Stimulated activated CD8-positive, alpha-beta memory T cell treated with anti-CD3 and anti-CD28 coated beads, Interleukin-15, amount 100 ng/mL, for 24 hours (primary cell): ENCODE measurements around the gene TLK1.

Experiments used
- DNase-seq: peaks from one replicate; pipeline ENCODE4 v3.0.0-alpha.2; 2020; ENCODE audit warnings: low read depth

Gene TLK1

GRCh38 chr2:170999654-171000053 is 161.0 kb downstream of the TLK1 start:
- DNase-seq: no peak

GRCh38 chr2:170997893-170998597 is 162.6 kb downstream of the TLK1 start:
- no peak for DNase-seq

- no peak for DNase-seq
Measured at GRCh38 chr2:170996316-170996715, 164.4 kb downstream of the TLK1 start.

GRCh38 chr2:170991398-170992182 is 169.1 kb downstream of the TLK1 start:
- DNase-seq: no peak

GRCh38 chr2:170986566-170987258 is 174.0 kb downstream of the TLK1 start:
- no peak for DNase-seq

GRCh38 chr2:170985407-170985806 is 175.3 kb downstream of the TLK1 start:
- no peak for DNase-seq

- no peak for DNase-seq
Measured at GRCh38 chr2:170984079-170984478, 176.6 kb downstream of the TLK1 start.

GRCh38 chr2:170975943-170976270 is 184.8 kb downstream of the TLK1 start:
- no peak for DNase-seq

- DNase-seq: no peak
Measured at GRCh38 chr2:170975127-170975942, 185.4 kb downstream of the TLK1 start.

- no peak for DNase-seq
Measured at GRCh38 chr2:170974304-170974993, 186.2 kb downstream of the TLK1 start.

GRCh38 chr2:170973492-170974303 is 187.0 kb downstream of the TLK1 start:
- DNase-seq: peak; percentile 81

GRCh38 chr2:170973225-170973491 is 187.5 kb downstream of the TLK1 start:
- no peak for DNase-seq

- no peak for DNase-seq
Measured at GRCh38 chr2:170972296-170973224, 188.1 kb downstream of the TLK1 start.

- no peak for DNase-seq
Measured at GRCh38 chr2:170971071-170971470, 189.6 kb downstream of the TLK1 start.

GRCh38 chr2:170969872-170970496 is 190.7 kb downstream of the TLK1 start:
- no peak for DNase-seq

GRCh38 chr2:170969030-170969429 is 191.7 kb downstream of the TLK1 start:
- DNase-seq: no peak

GRCh38 chr2:170968205-170969003 is 192.3 kb downstream of the TLK1 start:
- DNase-seq: no peak

- no peak for DNase-seq
Measured at GRCh38 chr2:170967553-170967952, 193.1 kb downstream of the TLK1 start.
